ENCODE measurements around the gene MYL1.

DNA sequence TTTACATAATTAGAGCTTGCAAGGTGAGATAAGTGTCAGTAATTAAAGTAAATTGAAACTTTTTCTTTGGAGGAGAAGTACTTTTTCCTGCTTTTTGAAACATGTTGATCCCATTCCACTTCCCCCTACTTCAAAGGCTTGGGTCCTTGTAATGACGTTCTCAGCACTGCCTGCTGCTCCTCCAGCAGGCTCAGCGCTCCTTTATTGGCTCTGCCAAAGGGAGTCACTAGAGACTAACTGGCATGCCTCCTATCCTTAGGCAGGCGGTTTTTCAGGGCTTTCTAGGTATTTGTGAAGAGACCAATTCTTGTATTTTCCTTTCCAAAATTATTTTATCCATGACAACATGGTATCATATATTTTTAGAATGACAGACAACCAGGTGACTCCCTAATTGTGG, 45.8 kb downstream of the MYL1 start:
- TF ChIP-seq, protein P1, sequence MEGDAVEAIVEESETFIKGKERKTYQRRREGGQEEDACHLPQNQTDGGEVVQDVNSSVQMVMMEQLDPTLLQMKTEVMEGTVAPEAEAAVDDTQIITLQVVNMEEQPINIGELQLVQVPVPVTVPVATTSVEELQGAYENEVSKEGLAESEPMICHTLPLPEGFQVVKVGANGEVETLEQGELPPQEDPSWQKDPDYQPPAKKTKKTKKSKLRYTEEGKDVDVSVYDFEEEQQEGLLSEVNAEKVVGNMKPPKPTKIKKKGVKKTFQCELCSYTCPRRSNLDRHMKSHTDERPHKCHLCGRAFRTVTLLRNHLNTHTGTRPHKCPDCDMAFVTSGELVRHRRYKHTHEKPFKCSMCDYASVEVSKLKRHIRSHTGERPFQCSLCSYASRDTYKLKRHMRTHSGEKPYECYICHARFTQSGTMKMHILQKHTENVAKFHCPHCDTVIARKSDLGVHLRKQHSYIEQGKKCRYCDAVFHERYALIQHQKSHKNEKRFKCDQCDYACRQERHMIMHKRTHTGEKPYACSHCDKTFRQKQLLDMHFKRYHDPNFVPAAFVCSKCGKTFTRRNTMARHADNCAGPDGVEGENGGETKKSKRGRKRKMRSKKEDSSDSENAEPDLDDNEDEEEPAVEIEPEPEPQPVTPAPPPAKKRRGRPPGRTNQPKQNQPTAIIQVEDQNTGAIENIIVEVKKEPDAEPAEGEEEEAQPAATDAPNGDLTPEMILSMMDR (conservative IDR thresholded peaks at IDR 0.05; ENCODE audit: low read length): no peak
- TF ChIP-seq EZH2phosphoT487 (IDR thresholded peaks at IDR 0.05; ENCODE audit: borderline replicate concordance): no peak
